Fibroblast of skin of left biceps (primary cell): ENCODE results near the gene PNLIPRP3.

ENCODE experiments used
- DNase-seq, 2 experiments: peaks; one replicate each; pipeline ENCODE4 v3.0.0-alpha.2; 2013; ENCODE audit warnings: low read depth in 2 of 2

PNLIPRP3 gene

DNA sequence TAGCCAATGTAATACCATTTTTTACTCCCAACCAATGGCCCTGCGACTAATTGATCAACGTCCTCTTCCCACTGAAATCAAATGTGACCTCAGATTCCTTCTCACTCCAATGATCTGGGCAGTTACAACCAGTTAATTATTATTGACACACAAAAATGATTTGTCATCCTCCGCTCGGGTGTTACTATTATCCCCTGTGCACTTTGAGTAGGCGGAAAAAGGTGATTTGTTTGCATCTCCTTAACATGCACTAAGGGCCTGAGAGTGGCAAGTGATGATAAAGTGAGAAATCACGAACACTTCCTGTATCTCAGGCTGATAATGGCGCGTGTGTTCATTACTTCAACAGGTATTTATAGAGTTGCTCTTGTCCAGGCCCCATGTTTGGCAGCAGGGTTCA lies 77.1 kb downstream of the PNLIPRP3 start:
- DNase-seq = no peak

DNA sequence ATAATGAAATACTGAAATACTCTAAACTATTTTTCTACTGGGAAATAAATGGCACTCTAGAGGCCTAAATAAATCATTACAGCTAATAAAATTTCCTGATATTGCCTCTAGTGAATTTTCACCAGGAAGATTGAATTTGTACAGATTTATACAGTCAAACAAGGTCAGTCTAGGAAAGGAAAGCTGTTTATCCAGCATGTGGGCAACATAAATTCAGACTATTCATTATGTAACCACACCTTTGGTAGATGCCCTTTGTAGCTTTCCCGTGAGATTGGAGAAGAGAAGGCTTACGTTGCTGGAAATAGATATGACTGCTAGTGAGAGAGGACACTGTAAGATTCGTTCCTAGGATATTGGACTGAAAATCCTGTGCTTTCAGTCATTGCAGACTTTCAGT lies 82.9 kb downstream of the PNLIPRP3 start:
- DNase-seq = no peak

DNA sequence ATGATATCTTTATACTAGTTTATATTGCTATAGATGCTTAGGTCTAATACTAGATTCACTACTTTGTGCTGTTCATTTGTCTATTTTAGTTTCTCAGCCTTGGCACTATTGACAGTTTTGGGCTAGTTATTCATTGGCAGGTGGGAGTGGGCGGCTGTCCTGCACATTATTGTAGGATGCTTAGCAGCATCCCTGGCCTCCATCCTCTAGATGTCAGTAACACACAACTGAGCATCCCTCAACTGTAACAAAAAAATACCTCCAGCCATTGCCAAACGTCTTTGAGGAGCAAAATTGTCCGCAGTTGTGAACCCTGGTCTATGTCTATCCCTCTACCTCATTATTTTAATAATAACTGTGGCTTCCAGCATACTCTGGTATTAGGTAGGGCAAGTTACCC lies 83.7 kb downstream of the PNLIPRP3 start:
- no peak for DNase-seq

DNA sequence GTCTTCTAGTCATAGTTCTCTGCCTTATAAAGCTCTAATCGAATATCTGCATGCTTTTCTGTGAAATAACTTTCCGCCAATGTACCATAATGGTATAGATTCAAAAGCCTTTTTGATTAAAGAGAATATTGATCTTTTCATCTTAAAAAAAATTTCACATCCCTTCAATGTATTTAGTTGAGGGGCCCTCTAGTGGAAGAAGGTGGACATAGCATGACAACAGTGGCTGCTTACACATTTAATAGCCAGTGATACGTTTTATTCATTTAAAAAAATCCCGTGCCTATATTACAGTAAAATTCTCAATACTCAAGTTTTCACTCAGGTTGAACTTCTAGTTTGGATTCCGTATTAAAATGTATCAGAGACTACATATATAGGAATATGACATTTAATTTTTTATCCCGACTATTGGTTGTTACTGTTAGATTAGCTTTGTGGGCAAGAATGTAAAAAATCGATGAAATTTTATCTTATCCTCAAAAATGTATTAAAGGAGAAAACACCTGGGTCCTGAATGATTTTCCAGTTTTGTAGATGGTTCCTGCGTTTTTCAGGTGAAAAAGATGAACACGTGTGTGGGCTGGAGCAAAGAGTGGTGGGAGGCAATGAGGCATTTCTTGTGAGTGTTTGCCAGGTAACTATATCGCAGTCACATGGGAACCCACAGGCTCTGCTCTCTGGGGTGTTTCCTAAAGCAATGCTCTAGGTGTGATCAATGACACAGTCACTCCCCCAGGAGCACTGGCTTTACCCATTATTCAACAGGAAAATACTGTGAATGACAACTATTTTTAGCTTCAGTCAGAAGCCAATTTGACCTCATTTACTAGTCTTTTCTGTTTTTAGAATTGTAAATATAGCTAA lies 94.0 kb downstream of the PNLIPRP3 start:
- DNase-seq = peak; percentile 1 to 9

DNA sequence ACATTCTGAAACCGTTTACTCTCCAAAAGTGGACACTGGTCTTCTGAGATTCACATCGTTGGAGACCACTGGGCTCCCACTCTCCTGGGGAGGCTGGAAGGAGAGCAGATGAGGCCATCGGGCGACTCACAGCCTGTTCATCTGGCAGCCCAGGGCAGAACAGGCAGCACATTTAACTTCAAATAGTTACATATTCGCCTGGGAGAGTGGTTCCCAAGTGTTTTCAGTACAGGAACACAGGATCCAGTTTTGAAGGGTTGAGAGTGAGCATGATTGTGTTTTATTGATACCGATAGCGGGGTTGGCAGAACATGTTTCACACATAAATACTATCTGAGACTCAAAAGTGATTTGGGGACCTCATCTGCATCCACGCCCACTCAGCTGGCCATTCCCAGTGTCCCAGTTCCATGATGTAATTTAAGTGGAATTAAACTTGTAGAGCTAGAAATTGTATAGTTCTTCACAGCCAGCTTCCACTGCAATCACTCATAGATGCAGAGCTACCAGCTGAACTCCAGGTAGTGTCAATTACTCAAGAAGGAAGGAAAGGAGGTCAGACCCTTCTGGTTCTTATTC lies 95.2 kb downstream of the PNLIPRP3 start:
- DNase-seq = no peak

DNA sequence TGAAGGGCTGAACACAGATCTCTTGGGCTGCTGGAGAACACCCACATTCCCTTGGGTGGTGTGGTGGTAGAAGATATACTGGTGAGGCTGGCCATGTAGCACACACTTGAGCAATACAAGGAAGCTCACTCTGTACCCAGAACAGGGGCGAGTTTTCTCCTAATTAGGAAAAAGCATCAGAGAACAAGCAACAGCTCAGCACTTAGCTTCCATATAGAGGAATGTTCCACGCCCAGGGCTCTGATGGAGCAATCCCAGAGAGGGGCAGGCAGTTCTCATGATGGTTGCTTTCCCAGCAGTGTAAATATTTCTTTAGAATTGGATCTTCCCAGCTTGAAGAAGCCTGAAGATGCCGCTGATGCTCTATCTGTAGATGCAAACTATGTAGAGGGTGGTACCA lies 97.1 kb downstream of the PNLIPRP3 start:
- DNase-seq = no peak

DNA sequence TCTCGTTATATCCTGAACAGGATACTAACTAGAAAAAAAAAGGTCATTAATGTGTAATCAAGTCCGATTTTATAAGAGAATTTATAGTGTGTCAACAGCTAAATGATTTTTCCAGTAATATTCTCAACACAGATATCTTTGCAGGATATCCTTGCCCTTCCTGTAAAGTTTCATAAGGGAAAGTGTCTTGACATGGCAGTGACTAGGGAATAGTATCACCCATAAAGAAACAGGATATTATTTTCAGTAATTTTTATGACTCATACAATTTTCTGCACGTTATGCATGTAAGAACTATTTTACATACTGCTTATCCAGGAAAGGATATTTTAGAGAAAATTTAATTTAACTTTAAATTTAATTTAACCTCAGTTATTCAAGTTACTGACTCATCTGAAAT lies 98.6 kb downstream of the PNLIPRP3 start:
- no peak for DNase-seq
